ENCODE data around the gene OSBP2. TPM values are rescaled to one million over a fixed set of nuclear protein-coding genes. Genes with fewer than 3 reads are reported as not detected.

OSBP2 gene
- total RNA-seq, 6 experiments from 2014 or later = 0.31 to 3.4 (median 0.93) TPM

DNA sequence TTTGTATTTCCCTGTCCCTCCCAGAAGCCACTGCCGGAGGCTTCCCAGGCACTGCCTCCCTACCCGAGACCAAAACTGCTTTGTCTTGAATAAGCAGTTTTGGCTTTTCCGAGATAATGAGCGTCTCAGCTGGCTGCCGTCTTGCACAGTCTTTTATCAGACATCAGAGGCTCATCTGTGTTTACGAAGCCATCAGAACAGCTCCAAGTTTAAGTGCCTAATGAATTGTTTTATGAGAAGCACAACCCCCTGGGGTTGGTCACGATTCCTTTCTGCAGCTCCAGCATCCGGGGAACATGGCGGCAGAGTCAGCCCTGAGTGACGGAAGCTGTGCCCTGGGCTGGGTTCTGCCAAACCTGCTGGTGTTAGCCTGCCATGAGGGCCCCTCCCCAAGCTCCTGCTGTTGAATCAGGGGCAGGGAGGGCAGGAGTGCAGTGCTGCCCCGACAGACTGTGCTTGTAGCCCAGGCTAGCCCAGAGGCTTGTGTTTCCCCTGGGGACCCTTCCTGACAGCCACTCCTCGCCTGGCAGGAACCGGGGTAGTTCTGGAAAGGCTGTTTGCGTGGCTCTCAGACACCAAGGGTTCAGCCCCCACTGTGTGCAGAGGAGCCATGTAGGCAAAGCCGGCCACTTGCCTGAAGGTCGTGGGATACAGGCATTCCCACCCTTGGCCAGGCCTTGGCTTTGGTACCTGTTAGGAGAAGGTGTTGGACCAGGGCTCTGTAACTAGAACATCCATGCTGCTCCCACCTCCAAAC is 177.8 kb downstream of the OSBP2 start:
- no peaks in the 10 kb centered on the region for H3K27me3 ChIP-seq
- intact Hi-C loops (cut with DNase I) = no loop called here
- DNase-seq (peak in 2 of 3 donors; percentile 33 to 39), ATAC-seq (no peak)
- H3K9me3 ChIP-seq = no peaks in the 10 kb centered on the region
- no peaks in the 10 kb centered on the region for H3K4me1 ChIP-seq
- 71% methylated on average over 6 of the region's 16 CpGs for WGBS (ENCODE audit: insufficient coverage, low coverage, low lambda C conversion rate, missing lambda C conversion rate)
- no peak overlapping the region for H3K4me3 ChIP-seq
- no peaks in the 10 kb centered on the region for H3K36me3 ChIP-seq
- no peak for TF ChIP-seq POLR2A (IDR thresholded peaks at IDR 0.05)
- TF ChIP-seq, protein P1, sequence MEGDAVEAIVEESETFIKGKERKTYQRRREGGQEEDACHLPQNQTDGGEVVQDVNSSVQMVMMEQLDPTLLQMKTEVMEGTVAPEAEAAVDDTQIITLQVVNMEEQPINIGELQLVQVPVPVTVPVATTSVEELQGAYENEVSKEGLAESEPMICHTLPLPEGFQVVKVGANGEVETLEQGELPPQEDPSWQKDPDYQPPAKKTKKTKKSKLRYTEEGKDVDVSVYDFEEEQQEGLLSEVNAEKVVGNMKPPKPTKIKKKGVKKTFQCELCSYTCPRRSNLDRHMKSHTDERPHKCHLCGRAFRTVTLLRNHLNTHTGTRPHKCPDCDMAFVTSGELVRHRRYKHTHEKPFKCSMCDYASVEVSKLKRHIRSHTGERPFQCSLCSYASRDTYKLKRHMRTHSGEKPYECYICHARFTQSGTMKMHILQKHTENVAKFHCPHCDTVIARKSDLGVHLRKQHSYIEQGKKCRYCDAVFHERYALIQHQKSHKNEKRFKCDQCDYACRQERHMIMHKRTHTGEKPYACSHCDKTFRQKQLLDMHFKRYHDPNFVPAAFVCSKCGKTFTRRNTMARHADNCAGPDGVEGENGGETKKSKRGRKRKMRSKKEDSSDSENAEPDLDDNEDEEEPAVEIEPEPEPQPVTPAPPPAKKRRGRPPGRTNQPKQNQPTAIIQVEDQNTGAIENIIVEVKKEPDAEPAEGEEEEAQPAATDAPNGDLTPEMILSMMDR (IDR thresholded peaks at IDR 0.05) = no peak
- H3K27ac ChIP-seq = no peak overlapping the region

- H3K9me3 ChIP-seq = no peaks in the 10 kb centered on the region
- ATAC-seq (no peak), DNase-seq (peak in 1 of 3 donors; percentile 34)
- H3K4me1 ChIP-seq = no peaks in the 10 kb centered on the region
- H3K27ac ChIP-seq = no peak overlapping the region
- no peaks in the 10 kb centered on the region for H3K27me3 ChIP-seq
- WGBS (ENCODE audit: insufficient coverage, low coverage, low lambda C conversion rate, missing lambda C conversion rate) = no CpG with 5 or more reads among the region's 9 CpGs
- no peak overlapping the region for H3K4me3 ChIP-seq
- TF ChIP-seq POLR2A (IDR thresholded peaks at IDR 0.05) = no peak
- TF ChIP-seq, protein P1 (IDR thresholded peaks at IDR 0.05) = no peak
- H3K36me3 ChIP-seq = no peaks in the 10 kb centered on the region
- intact Hi-C loops (cut with DNase I) = no loop called here
Measured at GRCh38 chr22:30873086-30873650, 178.5 kb downstream of the OSBP2 start.

- Histone ChIP-seq H3K36me3 (no peaks in the 10 kb centered on the region), H3K27ac (no peak overlapping the region), H3K4me3 (no peak overlapping the region), H3K27me3 (no peaks in the 10 kb centered on the region), H3K4me1 (no peaks in the 10 kb centered on the region), H3K9me3 (no peaks in the 10 kb centered on the region)
- 43% methylated on average over 1 of the region's 7 CpGs for WGBS (ENCODE audit: insufficient coverage, low coverage, low lambda C conversion rate, missing lambda C conversion rate)
- peak in 1 of 3 donors; percentile 28 for DNase-seq
- no peak for TF ChIP-seq POLR2A (IDR thresholded peaks at IDR 0.05)
- TF ChIP-seq, protein P1 (IDR thresholded peaks at IDR 0.05) = no peak
- ATAC-seq = no peak
- intact Hi-C loops (cut with DNase I) = no loop called here
Measured at GRCh38 chr22:30873661-30874060, 179.0 kb downstream of the OSBP2 start.

- no peak overlapping the region for H3K27ac ChIP-seq
- H3K27me3 ChIP-seq = no peaks in the 10 kb centered on the region
- H3K4me3 ChIP-seq = no peak overlapping the region
- intact Hi-C loops (cut with DNase I) = no loop called here
- 86% methylated on average over 6 of the region's 21 CpGs for WGBS (ENCODE audit: insufficient coverage, low coverage, low lambda C conversion rate, missing lambda C conversion rate)
- H3K4me1 ChIP-seq = no peaks in the 10 kb centered on the region
- no peaks in the 10 kb centered on the region for H3K36me3 ChIP-seq
- DNase-seq (peak in 2 of 3 donors; percentile 15 to 31), ATAC-seq (no peak)
- no peaks in the 10 kb centered on the region for H3K9me3 ChIP-seq
- TF ChIP-seq POLR2A (IDR thresholded peaks at IDR 0.05) = no peak
- TF ChIP-seq, protein P1 (IDR thresholded peaks at IDR 0.05) = no peak
Measured at GRCh38 chr22:30874431-30875370, 180.0 kb downstream of the OSBP2 start.

All from right lobe of liver (tissue), 6 donors.